Hepatic stellate cell (primary cell): ENCODE results near the gene SPEF1.
A peak's percentile ranks its signal among the peaks of the same experiment; 100 is the strongest.

ENCODE experiments used
- DNase-seq: peaks from one replicate; pipeline ENCODE4 v3.0.0; 2011; ENCODE audit warnings: low spot score

Gene SPEF1

GRCh38 chr20:3788685-3789155 lies 7.5 kb upstream of the SPEF1 start:
- DNase-seq: no peak

DNA sequence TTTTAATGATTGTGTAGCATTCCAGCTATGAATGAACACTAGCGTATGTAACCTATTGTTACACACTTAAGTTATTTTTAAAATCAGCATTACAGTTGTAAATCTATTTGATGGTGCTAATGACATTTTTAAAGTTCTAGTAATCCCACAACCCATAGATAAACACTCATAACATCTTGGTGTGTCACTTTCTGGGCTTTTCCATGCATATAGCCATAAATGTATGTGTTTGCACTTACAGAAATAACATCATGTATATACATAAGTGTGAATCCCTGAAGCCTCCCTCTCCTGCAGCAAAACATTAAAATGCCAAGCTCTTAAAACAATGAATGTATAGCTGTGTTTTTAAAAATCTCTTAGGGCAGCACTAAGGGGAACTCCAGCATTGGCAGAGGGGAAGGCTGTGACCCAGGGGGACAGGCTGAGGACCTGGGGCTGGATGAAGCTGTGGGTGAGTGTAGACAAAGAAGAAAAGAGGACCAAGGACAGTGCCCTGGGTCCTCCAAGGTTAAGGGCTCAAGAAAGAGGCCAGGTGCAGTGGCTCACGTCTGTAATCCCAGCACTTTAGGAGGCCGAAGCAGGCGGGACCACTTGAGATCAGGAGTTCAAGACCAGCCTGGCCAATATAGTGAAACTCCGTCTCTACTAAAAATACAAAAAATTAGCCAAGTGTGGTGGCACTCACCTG lies 6.2 kb upstream of the SPEF1 start:
- DNase-seq: no peak

GRCh38 chr20:3786665-3787323 lies 5.5 kb upstream of the SPEF1 start, which contains the start of gene CENPB:
CENPB (minus strand) TSS chr20:3786740; CDS start chr20:3786483, 257 bp downstream.
- peak; percentile 90 for DNase-seq

DNA sequence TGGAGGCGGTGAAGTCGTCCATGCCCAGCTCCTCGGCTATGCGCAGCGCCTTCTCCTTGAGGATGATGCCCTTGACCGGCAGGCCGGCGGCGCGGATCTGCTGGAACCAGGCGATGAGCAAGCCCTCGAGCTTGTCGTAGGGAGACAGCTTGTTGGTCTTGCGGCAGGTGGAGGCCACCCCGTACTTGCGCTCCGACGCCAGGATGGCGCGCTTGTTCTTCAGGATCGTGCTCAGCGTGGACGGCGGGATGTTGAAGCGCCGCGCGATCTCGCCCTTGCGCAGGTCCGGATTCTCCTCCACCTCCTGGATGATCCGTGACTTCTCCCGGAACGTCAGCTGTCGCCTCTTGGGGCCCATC lies 4.9 kb upstream of the SPEF1 start:
- peak; percentile 64 for DNase-seq

- peak; percentile 35 for DNase-seq
These were observed 4.2 kb upstream of the SPEF1 start for GRCh38 chr20:3785240-3786125.

GRCh38 chr20:3784863-3785239 lies 3.6 kb upstream of the SPEF1 start:
- DNase-seq: no peak

DNA sequence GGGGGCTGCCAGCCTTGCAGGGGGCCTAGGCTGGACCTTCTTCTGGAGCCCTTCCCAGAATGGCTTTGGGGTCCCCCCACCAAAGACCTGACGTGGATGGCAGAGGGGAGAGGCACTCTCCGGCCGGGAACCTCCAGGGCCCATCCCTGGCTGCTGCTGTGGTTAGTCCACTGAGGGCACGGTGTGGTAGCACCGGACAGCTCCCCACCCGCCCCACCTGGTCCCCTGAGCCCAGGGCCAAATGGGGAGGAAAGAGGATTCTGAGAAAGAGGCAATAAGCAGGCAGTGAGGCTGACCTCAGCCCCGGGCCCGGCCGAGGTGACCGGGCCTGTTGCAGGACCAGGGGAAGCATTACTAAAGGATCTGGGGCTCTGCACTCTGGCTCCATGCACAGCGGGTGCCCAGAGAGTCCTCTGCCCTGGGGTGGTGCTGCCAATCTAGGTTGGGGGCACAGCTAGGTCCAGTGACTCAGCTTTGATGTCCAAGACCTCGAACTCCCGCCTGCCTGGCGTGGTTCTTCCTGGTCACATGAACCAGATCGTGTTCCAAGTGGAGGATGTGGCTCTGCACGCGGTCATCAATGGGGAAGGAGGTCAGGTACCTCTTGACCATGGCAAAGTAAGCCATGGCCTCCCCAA lies 3.1 kb upstream of the SPEF1 start:
- no peak for DNase-seq

DNA sequence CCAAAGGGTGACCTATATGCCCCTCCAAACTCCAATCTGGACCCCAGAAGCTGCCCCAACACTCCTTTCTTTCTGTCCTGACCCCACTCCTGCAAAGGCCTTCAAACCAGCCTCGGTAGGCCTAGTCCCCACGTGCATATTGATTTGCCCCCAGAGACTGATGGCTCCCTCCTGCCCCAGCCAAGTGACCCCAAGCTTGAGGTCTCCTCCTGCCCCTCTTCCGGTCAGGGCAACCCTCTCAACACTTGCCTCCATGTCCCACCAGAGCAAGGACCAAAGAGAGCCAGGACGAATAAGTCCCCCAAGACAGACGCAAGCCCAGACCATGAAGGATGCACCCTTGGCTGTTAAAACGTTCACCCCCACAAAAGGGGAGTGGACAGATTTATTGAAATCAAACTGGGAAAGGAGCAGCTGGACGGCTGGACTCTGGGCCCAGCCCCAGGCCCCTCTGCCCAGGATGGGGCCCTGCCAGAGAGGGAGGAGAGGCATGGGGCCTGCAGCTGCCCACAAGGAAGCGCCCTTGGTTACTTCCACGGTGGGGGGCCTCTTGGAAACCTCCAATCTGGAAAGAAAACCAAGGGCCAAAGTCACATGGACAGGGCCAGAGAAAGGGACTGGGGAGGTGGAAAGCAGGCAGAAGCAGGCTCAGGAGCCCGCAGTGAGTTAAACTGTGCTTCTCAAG lies 2.4 kb upstream of the SPEF1 start:
- no peak for DNase-seq

- DNase-seq: no peak
These were observed 1.8 kb upstream of the SPEF1 start for GRCh38 chr20:3783068-3783489.

- DNase-seq: no peak
These were observed 1.3 kb upstream of the SPEF1 start for GRCh38 chr20:3782597-3782996.

GRCh38 chr20:3778976-3779375 lies 2.3 kb downstream of the SPEF1 start:
- no peak for DNase-seq

DNA sequence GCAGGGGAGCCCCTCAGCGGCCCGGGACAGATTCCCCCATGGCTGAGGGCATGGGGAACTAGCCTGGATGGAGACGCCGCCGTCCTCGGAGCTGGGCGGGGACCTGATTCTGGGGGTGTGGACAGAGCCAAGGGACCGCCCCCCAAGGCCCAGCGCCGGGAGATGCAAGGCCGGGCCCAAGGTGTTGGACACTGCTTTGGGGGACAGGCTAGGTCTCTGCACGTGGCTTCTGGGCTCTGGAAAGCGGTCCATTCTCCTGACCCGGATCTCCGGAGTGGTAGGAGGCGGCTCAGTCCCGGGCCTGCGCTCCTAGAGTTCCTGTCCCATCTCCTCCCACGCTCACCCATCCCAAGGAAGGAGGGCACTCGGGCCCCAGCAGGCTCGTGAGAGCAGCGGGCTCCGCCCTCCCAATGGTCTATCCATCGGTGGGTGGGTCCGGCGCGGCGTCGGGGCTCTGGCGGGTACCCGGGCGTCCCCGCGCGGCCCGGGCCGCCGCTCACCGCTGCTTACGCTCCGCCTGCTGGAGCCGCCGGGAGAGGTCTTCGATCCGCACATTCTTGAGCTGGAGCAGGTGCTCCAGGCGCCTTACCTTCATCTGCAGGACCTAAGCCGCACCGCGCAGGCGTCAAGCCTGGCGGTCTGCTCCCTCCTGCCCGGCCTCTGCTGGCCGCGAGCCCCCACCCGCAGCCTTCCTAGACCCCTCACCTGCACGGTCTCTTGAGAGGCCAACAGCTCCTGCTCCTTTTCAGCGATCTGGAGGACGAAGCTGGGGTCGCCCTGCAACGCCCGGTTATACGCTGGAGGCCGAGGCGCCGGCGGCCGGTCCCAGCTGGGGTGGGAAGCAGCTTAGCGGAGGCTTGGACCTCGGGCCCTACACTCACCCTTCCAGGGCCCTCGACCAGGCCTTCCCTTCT lies 3.3 kb downstream of the SPEF1 start:
- peak; percentile 85 for DNase-seq

DNA sequence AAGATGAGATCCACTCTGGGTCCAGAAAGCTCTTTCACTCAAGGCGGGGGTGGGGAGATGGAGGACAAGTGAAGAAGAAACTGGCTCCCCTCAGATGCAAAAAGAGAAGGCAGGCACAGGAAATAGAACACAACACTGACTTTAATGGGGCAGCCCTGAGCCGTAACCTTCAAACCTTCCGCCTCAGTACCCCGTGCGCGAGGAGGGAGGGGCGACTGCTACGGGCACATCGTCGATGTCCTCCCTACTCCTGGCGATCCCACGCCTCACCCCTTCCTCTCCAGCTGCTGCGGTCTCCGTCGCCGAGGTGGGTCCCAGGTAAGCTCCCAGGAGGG lies 3.9 kb downstream of the SPEF1 start:
- no peak for DNase-seq

GRCh38 chr20:3775457-3776108 lies 5.7 kb downstream of the SPEF1 start:
- DNase-seq: no peak

- no peak for DNase-seq
These were observed 9.6 kb downstream of the SPEF1 start for GRCh38 chr20:3771552-3772058.

DNA sequence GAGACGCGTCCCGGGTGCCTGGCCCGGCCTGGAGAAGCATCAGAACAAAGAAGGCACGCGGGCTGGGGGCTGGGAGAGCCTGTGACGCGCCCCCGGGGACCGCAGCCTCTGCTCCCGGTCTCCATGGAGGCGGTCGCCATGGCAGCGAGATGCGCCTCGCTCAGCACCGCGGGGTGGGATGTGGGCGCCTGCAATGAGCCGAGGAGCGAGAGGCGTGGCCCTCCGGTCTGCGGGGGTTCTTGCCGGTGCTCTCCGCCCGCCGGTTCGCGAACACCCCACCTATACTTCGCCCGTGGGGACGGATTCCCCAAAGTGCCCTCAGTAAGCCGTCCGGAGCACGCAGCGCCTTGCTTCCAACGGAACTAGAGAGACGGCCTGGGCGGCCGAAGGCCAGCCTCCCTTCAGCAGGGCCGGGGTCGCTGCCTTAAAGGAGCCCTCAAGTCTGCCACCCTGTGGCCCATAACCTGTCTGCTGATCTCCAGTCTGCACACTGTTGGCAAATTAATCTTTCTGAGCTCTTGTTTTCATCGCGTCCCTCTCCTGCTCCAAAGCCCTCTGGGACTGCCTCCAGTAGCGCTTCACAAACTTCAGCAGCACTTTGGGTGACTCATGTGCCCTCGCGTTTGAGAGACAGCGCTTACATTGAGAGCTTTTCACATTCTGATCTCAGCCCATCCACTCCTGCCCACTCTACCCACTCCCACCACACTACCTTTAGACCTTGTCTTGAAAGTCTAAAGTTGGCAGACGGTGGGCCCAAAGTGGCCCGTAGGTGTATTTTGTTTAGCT lies 12.7 kb downstream of the SPEF1 start:
- peak; percentile 81 for DNase-seq

- DNase-seq: peak; percentile 99
These were observed 13.6 kb downstream of the SPEF1 start, which contains the start of gene ADISSP for GRCh38 chr20:3767427-3768341. ADISSP (minus strand) TSS chr20:3767753; CDS start chr20:3760100, 7,653 bp downstream.

DNA sequence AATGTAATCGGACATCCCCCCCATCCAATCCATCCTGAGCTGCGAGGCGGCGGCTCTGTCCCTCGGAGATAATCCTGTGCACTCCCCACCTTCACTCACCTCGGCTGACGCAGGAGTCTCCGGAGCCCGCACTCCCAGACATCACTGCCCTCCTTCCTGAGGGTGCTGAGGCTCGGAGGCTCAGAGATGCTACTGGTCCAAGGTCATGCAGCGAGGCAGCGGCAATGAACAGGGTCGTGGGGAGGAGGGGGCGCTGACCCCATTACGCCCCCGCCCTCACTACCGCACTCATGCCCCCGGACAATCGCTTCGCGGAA lies 14.2 kb downstream of the SPEF1 start:
- no peak for DNase-seq
